Heart left ventricle (tissue), 13 donors: ENCODE results near the gene ITLN1.

ENCODE experiments used
- CTCF ChIP-seq, 12 donors: fragments of 200-600 bp; sonication (generic) in 4 of 12; IDR thresholded peaks; one replicate each; pipeline versions ENCODE4 v1.5.0 to v1.8.0; 2018 to 2022; ENCODE audit warnings: antibody characterized with exemption in 12 of 12, mild to moderate bottlenecking in 5 of 12
- POLR2A ChIP-seq, 2 donors: fragments of 450-650 bp; IDR thresholded peaks; one replicate each; pipeline ENCODE4 v1.6.1; 2017; ENCODE audit warnings: antibody characterized with exemption in 2 of 2, mild to moderate bottlenecking in 2 of 2, moderate library complexity in 2 of 2
- donor health status: ischemic (EF 13 %, LVEDD 7.1; RV severe dilation, severe dysfunction).
- donor health status: DM: no; HTN: yes; CAD: no.
- donor health status: DM: no; HTN: no; CAD: no.
- donor health status: ischemic (EF 25% LVEDD 6.9; RV normal size, moderate dysfunction).
- donor health status: ischemic (EF 25% LVEDD 5.7; RV mildly dilated, moderate dysfunction).
- donor health status: ischemic (EF 35%, LVEDD 5.7; RV mildly dilated, moderate dysfunction).
- donor health status: nonischemic (EF 11% LVEDD 7.7; RV severe dilation, severe dysfunction).
- donor health status: DM: yes; HTN: yes; CAD: no.
- donor health status: PGD.
- donor health status: ischemic (EF 29% LVEDD 5.4; RV normal size, mild dysfunction).
- donor health status: nonischemic (EF 23%, LVEDD 6.1; RV moderate dilation, normal function).

GRCh38 chr1:160879056-160879455 lies 5.9 kb downstream of the ITLN1 start:
- TF ChIP-seq CTCF (IDR thresholded peaks at IDR 0.05) = no peak
- TF ChIP-seq POLR2A (IDR thresholded peaks at IDR 0.05) = no peak
